HG02870 (cell line): ENCODE results near the gene ZNF821.
"Not testable (repeated sequence)": the region's sequence is repeated elsewhere in the genome, so short reads cannot be mapped to it uniquely, and the experiment has no call there.

Experiments
- ATAC-seq: cut with Tn5 transposase; IDR thresholded peaks from one replicate; pipeline ENCODE4 v1.9.1; 2021; ENCODE audit warnings: mild to moderate bottlenecking, moderate library complexity; ENCODE audit not compliant: unreplicated experiment

Gene ZNF821

DNA sequence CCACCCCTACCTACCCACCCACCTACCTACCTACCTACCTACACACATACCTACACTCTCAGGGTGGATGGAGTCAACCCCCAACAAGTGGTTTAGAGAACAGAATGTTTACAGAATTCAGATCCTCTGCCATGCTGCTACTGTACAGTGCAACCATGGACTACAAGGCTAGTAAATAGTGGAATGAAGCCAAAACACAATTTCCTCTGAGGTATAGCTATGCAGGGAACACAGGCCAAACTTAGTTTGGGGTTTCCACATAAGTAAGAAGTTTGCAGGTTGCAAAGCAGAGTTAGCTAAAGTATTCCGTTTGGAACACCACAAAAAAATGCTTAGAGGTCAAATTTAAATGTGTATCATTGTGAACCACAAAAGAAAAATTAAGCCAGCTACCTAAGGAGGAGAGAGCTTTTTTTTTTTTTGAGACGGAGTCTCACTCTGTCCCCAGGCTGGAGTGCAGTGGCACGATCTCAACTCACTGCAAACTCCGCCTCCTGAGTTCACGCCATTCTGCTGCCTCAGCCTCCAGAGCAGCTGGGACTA lies 72.7 kb downstream of the ZNF821 start:
- ATAC-seq: no peak

DNA sequence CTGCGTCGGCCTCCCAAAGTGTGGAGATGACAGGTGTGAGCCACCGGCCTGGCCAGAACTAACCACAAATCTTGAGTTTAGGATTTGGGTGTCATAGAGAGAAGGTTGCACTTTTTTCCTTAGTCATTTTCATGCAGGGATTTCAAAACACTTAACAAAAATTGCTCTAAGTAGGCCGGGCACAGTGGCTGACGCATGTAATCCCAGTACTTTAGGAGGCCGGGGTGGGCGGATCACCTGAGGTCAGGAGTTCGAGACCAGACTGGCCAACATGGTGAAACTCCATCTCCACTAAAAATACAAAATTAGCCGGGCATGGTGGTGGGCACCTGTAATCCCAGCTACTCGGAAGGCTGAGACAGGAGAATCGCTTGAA lies 73.8 kb downstream of the ZNF821 start:
- not testable (repeated sequence) for ATAC-seq
